Measurements from ENCODE around the gene PLB1. TPM values are rescaled to one million over a fixed set of nuclear protein-coding genes. Genes with fewer than 3 reads are reported as not detected.

Gene PLB1
- polyA plus RNA-seq, 1 donor from 2014 or later, result 2.8 TPM

DNA sequence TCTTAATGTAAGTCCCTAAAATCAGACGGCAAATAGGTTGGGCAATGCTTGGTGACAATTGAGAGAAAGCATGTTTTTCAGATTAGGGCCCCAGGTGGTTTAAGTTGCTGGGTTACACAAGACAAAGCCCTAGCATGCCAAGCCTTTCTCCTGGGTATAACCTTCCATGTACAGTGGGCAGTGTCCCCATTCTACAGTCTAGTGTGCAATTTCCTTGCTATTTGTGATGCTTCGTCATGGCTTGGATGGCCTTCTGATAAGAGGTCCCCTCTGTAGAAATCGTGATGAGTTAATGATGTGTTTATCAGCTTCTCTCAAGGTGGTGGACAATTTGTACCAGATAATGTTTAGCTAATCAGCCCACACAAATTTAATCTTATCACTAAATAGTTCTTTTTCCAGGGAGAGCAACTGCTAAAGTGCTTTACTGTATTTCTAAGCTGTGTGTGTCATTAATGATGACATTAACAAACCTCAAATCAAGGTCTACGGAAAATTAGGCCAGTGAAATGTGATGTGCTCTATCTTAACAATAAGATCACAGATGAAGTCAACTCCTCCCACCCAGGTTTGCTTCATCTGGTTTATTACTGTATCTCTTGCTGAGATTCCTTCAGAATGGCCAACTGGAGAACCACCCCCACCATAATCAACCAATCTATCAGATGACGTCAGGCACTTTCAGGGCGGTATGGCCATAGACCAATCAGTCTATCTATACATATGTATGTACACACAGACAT lies 61.7 kb downstream of the PLB1 start:
- H3K79me2 ChIP-seq (replicated peaks; ENCODE audit: insufficient read depth, low read length), result no peaks in the 10 kb centered on the region
- TF ChIP-seq POLR2AphosphoS5 (IDR thresholded peaks at IDR 0.05), result no peak
- TF ChIP-seq CTCF (IDR thresholded peaks at IDR 0.05; ENCODE audit: poor library complexity, severe bottlenecking), result no peak
- no peak for TF ChIP-seq MXI1 (conservative IDR thresholded peaks at IDR 0.05; ENCODE audit: poor library complexity, severe bottlenecking)
- TF ChIP-seq SMC3 (conservative IDR thresholded peaks at IDR 0.05; ENCODE audit: poor library complexity), result no peak
- no peak for TF ChIP-seq RAD21 (conservative IDR thresholded peaks at IDR 0.05)
- TF ChIP-seq EP300 (conservative IDR thresholded peaks at IDR 0.05; ENCODE audit: poor library complexity, severe bottlenecking), result no peak
- TF ChIP-seq, protein P1, sequence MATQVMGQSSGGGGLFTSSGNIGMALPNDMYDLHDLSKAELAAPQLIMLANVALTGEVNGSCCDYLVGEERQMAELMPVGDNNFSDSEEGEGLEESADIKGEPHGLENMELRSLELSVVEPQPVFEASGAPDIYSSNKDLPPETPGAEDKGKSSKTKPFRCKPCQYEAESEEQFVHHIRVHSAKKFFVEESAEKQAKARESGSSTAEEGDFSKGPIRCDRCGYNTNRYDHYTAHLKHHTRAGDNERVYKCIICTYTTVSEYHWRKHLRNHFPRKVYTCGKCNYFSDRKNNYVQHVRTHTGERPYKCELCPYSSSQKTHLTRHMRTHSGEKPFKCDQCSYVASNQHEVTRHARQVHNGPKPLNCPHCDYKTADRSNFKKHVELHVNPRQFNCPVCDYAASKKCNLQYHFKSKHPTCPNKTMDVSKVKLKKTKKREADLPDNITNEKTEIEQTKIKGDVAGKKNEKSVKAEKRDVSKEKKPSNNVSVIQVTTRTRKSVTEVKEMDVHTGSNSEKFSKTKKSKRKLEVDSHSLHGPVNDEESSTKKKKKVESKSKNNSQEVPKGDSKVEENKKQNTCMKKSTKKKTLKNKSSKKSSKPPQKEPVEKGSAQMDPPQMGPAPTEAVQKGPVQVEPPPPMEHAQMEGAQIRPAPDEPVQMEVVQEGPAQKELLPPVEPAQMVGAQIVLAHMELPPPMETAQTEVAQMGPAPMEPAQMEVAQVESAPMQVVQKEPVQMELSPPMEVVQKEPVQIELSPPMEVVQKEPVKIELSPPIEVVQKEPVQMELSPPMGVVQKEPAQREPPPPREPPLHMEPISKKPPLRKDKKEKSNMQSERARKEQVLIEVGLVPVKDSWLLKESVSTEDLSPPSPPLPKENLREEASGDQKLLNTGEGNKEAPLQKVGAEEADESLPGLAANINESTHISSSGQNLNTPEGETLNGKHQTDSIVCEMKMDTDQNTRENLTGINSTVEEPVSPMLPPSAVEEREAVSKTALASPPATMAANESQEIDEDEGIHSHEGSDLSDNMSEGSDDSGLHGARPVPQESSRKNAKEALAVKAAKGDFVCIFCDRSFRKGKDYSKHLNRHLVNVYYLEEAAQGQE (IDR thresholded peaks at IDR 0.05; ENCODE audit: borderline replicate concordance), result no peak
- TF ChIP-seq TAF1 (IDR thresholded peaks at IDR 0.05; ENCODE audit: low read depth), result no peak
- TF ChIP-seq EZH2 (IDR thresholded peaks at IDR 0.05; ENCODE audit: borderline replicate concordance, insufficient read depth, low read length, poor library complexity, severe bottlenecking), result no peak

GRCh38 chr2:28558158-28558820 lies 62.4 kb downstream of the PLB1 start:
- TF ChIP-seq TAF1 (IDR thresholded peaks at IDR 0.05; ENCODE audit: low read depth) (no peak), CTCF (IDR thresholded peaks at IDR 0.05; ENCODE audit: poor library complexity, severe bottlenecking) (peak; percentile 20)
- Histone ChIP-seq H3K9me3 (ENCODE audit: low read length) (no peaks in the 10 kb centered on the region), H3K36me3 (ENCODE audit: insufficient read depth, low read length) (no peaks in the 10 kb centered on the region)

More for the DNA sequence above, 61.7 kb downstream of the PLB1 start:
- H3K36me3 ChIP-seq (ENCODE audit: insufficient read depth, low read length), result no peaks in the 10 kb centered on the region
- H3K27me3 ChIP-seq (ENCODE audit: insufficient read depth, low read depth, low read length), result no peaks in the 10 kb centered on the region
- H3K27ac ChIP-seq (ENCODE audit: low read length), result no peak overlapping the region
- no peaks in the 10 kb centered on the region for H3K9me2 ChIP-seq (ENCODE audit: insufficient read depth, low read length)
- no peaks in the 10 kb centered on the region for H3F3A ChIP-seq (ENCODE audit: insufficient read depth, low read length, poor library complexity, severe bottlenecking)
- no peak overlapping the region for H3K4me2 ChIP-seq (ENCODE audit: low read length)
- H4K20me1 ChIP-seq (ENCODE audit: insufficient read depth), result no peaks in the 10 kb centered on the region
- no peak overlapping the region for H3K9ac ChIP-seq (ENCODE audit: low read length)
- H2AFZ ChIP-seq (ENCODE audit: low read depth, low read length), result no peak overlapping the region
- no peak overlapping the region for H3K4me3 ChIP-seq (ENCODE audit: low read length)
- no peaks in the 10 kb centered on the region for H3K9me3 ChIP-seq (ENCODE audit: low read length)

More at GRCh38 chr2:28558158-28558820, 62.4 kb downstream of the PLB1 start:
- Histone ChIP-seq H3K27me3 (ENCODE audit: insufficient read depth, low read depth, low read length) (no peaks in the 10 kb centered on the region), H3K9me2 (ENCODE audit: insufficient read depth, low read length) (no peaks in the 10 kb centered on the region), H4K20me1 (ENCODE audit: insufficient read depth) (no peaks in the 10 kb centered on the region), H3K9ac (ENCODE audit: low read length) (no peak overlapping the region), H3K79me2 (replicated peaks; ENCODE audit: insufficient read depth, low read length) (no peaks in the 10 kb centered on the region), H3K4me3 (ENCODE audit: low read length) (no peak overlapping the region), H3K4me2 (ENCODE audit: low read length) (no peak overlapping the region), H3F3A (ENCODE audit: insufficient read depth, low read length, poor library complexity, severe bottlenecking) (no peaks in the 10 kb centered on the region), H3K27ac (ENCODE audit: low read length) (no peak overlapping the region), H2AFZ (ENCODE audit: low read depth, low read length) (peak overlapping the region; percentile 14)

Measured in neural cell (in vitro differentiated cells).